ENCODE results near the gene QSOX2.

Gene QSOX2

DNA sequence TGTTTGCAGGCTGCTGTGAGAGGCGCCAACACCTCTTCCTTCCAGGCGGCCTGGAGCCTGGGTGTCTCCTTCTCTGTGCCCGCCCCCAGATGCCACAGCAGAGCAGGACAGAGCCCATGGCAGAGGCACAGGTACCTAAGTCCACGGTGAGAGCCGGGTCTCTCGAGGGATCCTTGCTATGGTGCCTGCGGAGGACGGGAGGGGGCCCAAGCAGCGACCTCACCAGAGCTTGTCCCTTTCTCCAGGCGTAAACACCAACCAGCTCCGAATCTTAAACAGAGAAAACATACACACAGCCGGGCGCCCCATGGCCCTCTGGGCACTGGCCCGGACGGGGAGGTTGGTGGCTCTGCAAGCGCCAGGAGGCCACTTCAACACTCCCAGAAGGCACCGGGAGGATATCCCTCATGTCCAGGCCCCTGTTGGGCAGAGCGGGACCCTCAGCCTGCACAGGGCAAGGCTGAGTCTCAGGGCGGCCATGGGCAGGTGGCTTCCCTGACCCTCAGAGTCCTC lies 46.5 kb upstream of the QSOX2 start:
- no peak overlapping the region for H3K27ac ChIP-seq
- DNase-seq = no peak
- peaks cover 0 to 64% of the 10 kb centered on the region in 2 donors for H3K27me3 ChIP-seq
- no peaks in the 10 kb centered on the region for H3K9me3 ChIP-seq
- TF ChIP-seq, protein P1, sequence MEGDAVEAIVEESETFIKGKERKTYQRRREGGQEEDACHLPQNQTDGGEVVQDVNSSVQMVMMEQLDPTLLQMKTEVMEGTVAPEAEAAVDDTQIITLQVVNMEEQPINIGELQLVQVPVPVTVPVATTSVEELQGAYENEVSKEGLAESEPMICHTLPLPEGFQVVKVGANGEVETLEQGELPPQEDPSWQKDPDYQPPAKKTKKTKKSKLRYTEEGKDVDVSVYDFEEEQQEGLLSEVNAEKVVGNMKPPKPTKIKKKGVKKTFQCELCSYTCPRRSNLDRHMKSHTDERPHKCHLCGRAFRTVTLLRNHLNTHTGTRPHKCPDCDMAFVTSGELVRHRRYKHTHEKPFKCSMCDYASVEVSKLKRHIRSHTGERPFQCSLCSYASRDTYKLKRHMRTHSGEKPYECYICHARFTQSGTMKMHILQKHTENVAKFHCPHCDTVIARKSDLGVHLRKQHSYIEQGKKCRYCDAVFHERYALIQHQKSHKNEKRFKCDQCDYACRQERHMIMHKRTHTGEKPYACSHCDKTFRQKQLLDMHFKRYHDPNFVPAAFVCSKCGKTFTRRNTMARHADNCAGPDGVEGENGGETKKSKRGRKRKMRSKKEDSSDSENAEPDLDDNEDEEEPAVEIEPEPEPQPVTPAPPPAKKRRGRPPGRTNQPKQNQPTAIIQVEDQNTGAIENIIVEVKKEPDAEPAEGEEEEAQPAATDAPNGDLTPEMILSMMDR (IDR thresholded peaks at IDR 0.05) = no peak
- H3K36me3 ChIP-seq = no peaks in the 10 kb centered on the region
- intact Hi-C loops (cut with DNase I; ENCODE audit: low total_unique reads) = no loop called here
- H3K4me1 ChIP-seq = no peaks in the 10 kb centered on the region
- H3K4me3 ChIP-seq = no peak overlapping the region

GRCh38 chr9:136291306-136292025 lies 45.9 kb upstream of the QSOX2 start:
- H3K9me3 ChIP-seq = no peaks in the 10 kb centered on the region
- H3K36me3 ChIP-seq = no peaks in the 10 kb centered on the region
- intact Hi-C loops (cut with DNase I; ENCODE audit: low total_unique reads) = no loop called here
- TF ChIP-seq, protein P1 (IDR thresholded peaks at IDR 0.05) = no peak
- no peak overlapping the region for H3K4me3 ChIP-seq
- H3K27me3 ChIP-seq = peaks cover 0 to 64% of the 10 kb centered on the region in 2 donors
- H3K27ac ChIP-seq = no peak overlapping the region
- H3K4me1 ChIP-seq = no peaks in the 10 kb centered on the region
- no peak for DNase-seq

GRCh38 chr9:136290508-136291000 lies 44.9 kb upstream of the QSOX2 start:
- Histone ChIP-seq H3K9me3 (no peaks in the 10 kb centered on the region), H3K36me3 (no peaks in the 10 kb centered on the region), H3K27ac (no peak overlapping the region), H3K4me1 (no peaks in the 10 kb centered on the region), H3K4me3 (no peak overlapping the region), H3K27me3 (peaks cover 0 to 66% of the 10 kb centered on the region in 2 donors)
- intact Hi-C loops (cut with DNase I; ENCODE audit: low total_unique reads) = no loop called here
- no peak for DNase-seq
- TF ChIP-seq, protein P1 (IDR thresholded peaks at IDR 0.05) = no peak

GRCh38 chr9:136289651-136290507 lies 44.3 kb upstream of the QSOX2 start:
- peaks cover 0 to 70% of the 10 kb centered on the region in 2 donors for H3K27me3 ChIP-seq
- TF ChIP-seq, protein P1 (IDR thresholded peaks at IDR 0.05) = no peak
- H3K4me3 ChIP-seq = no peak overlapping the region
- no peak for DNase-seq
- H3K4me1 ChIP-seq = no peaks in the 10 kb centered on the region
- intact Hi-C loops (cut with DNase I; ENCODE audit: low total_unique reads) = loop anchor here (10.0 kb wide), 1 partner anchor 145 kb away; no protein-coding TSS in a partner anchor
- no peak overlapping the region for H3K27ac ChIP-seq
- no peaks in the 10 kb centered on the region for H3K36me3 ChIP-seq
- no peaks in the 10 kb centered on the region for H3K9me3 ChIP-seq

DNA sequence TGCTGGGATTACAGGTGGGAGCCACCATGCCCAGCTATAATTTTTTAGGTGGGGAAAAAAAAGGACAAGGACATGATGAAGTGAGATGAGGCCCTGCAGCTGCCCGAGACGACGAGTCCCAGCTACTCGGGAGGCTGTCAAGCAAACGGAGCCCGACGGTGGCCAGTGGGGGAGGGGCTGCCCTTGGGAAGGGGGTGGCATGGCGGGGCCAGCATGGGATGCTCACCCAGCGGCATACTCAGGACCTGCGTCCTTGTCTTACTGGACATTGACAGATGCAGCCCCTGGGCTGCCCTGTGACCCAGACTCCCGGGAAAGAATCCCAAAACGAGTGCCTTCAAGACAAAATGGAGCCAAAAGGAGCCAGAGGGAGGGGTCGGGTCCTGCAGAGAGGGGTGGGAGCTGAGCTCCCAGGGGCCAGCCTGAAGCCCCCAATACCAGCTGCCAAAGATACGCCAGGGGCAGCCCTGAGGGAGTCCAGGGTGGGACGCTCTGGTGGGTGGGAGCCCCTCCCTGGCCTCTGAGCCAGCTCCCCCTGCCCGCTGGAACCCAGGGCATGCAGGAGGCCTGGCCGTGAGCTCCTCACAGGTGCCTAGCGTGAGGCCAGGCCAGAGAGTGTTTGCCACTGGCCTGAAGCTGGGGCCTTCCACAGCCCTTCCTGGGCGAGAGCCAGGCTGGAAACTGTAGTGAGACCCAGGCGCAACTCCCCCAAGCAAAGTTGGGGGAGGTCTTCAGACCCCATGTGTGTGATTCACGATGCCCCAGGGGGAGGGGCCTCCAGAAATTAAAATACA lies 42.5 kb upstream of the QSOX2 start:
- Histone ChIP-seq H3K4me1 (peaks cover 0 to 8% (median 6%) of the 10 kb centered on the region in 4 donors), H3K9me3 (no peaks in the 10 kb centered on the region), H3K27ac (no peak overlapping the region), H3K36me3 (no peaks in the 10 kb centered on the region), H3K27me3 (peaks cover 0 to 73% of the 10 kb centered on the region in 2 donors), H3K4me3 (no peak overlapping the region)
- no peak for DNase-seq
- intact Hi-C loops (cut with DNase I; ENCODE audit: low total_unique reads) = loop anchor here (10.0 kb wide), 1 partner anchor 143 kb away; no protein-coding TSS in a partner anchor
- TF ChIP-seq, protein P1 (IDR thresholded peaks at IDR 0.05) = no peak

All from tibial artery (tissue), 4 donors.